H9 (cell line): ENCODE data around the gene HMGCS2. TPM values are rescaled to one million over a fixed set of nuclear protein-coding genes. Genes with fewer than 3 reads are reported as not detected.

ENCODE experiments used
- DNase-seq: peaks from one replicate; pipeline ENCODE4 v3.0.0-alpha.2; 2017
- H2AFZ ChIP-seq: one replicate; pipeline ENCODE4 v1.6.1; 2013; ENCODE audit warnings: mild to moderate bottlenecking, low read length, control low read depth, moderate library complexity
- H2AK5ac ChIP-seq: 2 replicates; pipeline ENCODE4 v1.6.1; 2013; ENCODE audit warnings: low read length, control low read depth, mixed read lengths; ENCODE audit not compliant: insufficient read length
- H2BK120ac ChIP-seq: one replicate; pipeline ENCODE4 v1.6.1; 2013; ENCODE audit warnings: low read depth, mild to moderate bottlenecking, low read length, control low read depth, inconsistent platforms; ENCODE audit not compliant: poor library complexity, severe bottlenecking
- H2BK12ac ChIP-seq: 2 replicates; pipeline ENCODE4 v1.6.1; 2013; ENCODE audit warnings: low read length, control low read depth, mixed read lengths, low read depth; ENCODE audit not compliant: insufficient read length
- H2BK15ac ChIP-seq: 2 replicates; pipeline ENCODE4 v1.6.1; 2013; ENCODE audit warnings: low read depth, low read length, control low read depth
- H2BK20ac ChIP-seq: one replicate; pipeline ENCODE4 v1.6.1; 2013; ENCODE audit warnings: low read depth, mild to moderate bottlenecking, low read length, control low read depth, inconsistent platforms; ENCODE audit not compliant: poor library complexity, severe bottlenecking
- H2BK5ac ChIP-seq: 2 replicates; pipeline ENCODE4 v1.6.1; 2013; ENCODE audit warnings: low read length, control low read depth, mixed read lengths; ENCODE audit not compliant: insufficient read length
- H3K14ac ChIP-seq: 2 replicates; pipeline ENCODE4 v1.6.1; 2013; ENCODE audit warnings: low read length, control low read depth; ENCODE audit not compliant: insufficient read depth
- H3K18ac ChIP-seq: 2 replicates; pipeline ENCODE4 v1.6.1; 2013; ENCODE audit warnings: low read depth, mild to moderate bottlenecking, mixed read lengths, low read length, control low read depth; ENCODE audit not compliant: insufficient read length
- H3K23ac ChIP-seq: 2 replicates; pipeline ENCODE4 v1.6.1; 2013; ENCODE audit warnings: low read length, control low read depth, mixed read lengths, low read depth; ENCODE audit not compliant: insufficient read length
- H3K23me2 ChIP-seq: 2 replicates; pipeline ENCODE4 v1.6.1; 2013; ENCODE audit warnings: low read depth, mild to moderate bottlenecking, mixed read lengths, low read length, control low read depth; ENCODE audit not compliant: insufficient read length, poor library complexity, severe bottlenecking
- H3K27ac ChIP-seq: 2 replicates; pipeline ENCODE4 v1.5.1; 2013; ENCODE audit warnings: low read length, control low read depth, mixed read lengths, low read depth; ENCODE audit not compliant: insufficient read length
- H3K27me3 ChIP-seq: 2 replicates; pipeline ENCODE4 v1.6.1; 2013; ENCODE audit warnings: low read length, control low read depth, inconsistent platforms; ENCODE audit not compliant: insufficient read depth
- H3K4ac ChIP-seq: 2 replicates; pipeline ENCODE4 v1.6.1; 2013; ENCODE audit warnings: low read depth, mild to moderate bottlenecking, control low read depth, inconsistent platforms, low read length, moderate library complexity
- H3K4me1 ChIP-seq: 2 replicates; pipeline ENCODE4 v1.6.1; 2013; ENCODE audit warnings: low read length, control low read depth, inconsistent platforms; ENCODE audit not compliant: insufficient read depth
- H3K4me2 ChIP-seq: 2 replicates; pipeline ENCODE4 v1.6.1; 2013; ENCODE audit warnings: low read length, control low read depth, mixed read lengths; ENCODE audit not compliant: insufficient read length, insufficient read depth
- H3K56ac ChIP-seq: 2 replicates; pipeline ENCODE4 v1.6.1; 2013; ENCODE audit warnings: low read depth, mild to moderate bottlenecking, mixed read lengths, low read length, control low read depth; ENCODE audit not compliant: insufficient read length
- H3K79me1 ChIP-seq: 2 replicates; pipeline ENCODE4 v1.6.1; 2013; ENCODE audit warnings: low read depth, mild to moderate bottlenecking, moderate library complexity, low read length, control low read depth, inconsistent platforms; ENCODE audit not compliant: insufficient read depth, poor library complexity, severe bottlenecking
- H3K79me2 ChIP-seq: 2 replicates; pipeline ENCODE4 v1.6.1; 2013; ENCODE audit warnings: low read length, control low read depth, inconsistent platforms; ENCODE audit not compliant: insufficient read depth
- H3K9ac ChIP-seq: 2 replicates; pipeline ENCODE4 v1.6.1; 2013; ENCODE audit warnings: low read length, control low read depth, mixed read lengths; ENCODE audit not compliant: insufficient read length; ENCODE audit errors: extremely low read depth
- H3K9me3 ChIP-seq: one replicate; pipeline ENCODE4 v1.6.1; 2013; ENCODE audit warnings: low read depth, low read length, inconsistent platforms; ENCODE audit not compliant: control insufficient read depth
- H3T11ph ChIP-seq: one replicate; pipeline ENCODE4 v1.6.1; 2013; ENCODE audit warnings: mild to moderate bottlenecking, low read length, control low read depth, inconsistent platforms
- H4K20me1 ChIP-seq: one replicate; pipeline ENCODE4 v1.6.1; 2013; ENCODE audit not compliant: control insufficient read depth, insufficient read length, insufficient read depth
- H4K5ac ChIP-seq: 2 replicates; pipeline ENCODE4 v1.6.1; 2013; ENCODE audit warnings: low read depth, mild to moderate bottlenecking, mixed read lengths, low read length, control low read depth; ENCODE audit not compliant: insufficient read length
- H4K8ac ChIP-seq: replicated peaks from 2 replicates; pipeline ENCODE4 v1.6.1; 2013; ENCODE audit warnings: low read length, control low read depth, mixed read lengths, low read depth; ENCODE audit not compliant: insufficient read length
- H4K91ac ChIP-seq: 2 replicates; pipeline ENCODE4 v1.6.1; 2013; ENCODE audit warnings: low read depth, mild to moderate bottlenecking, moderate library complexity, mixed read lengths, low read length, control low read depth; ENCODE audit not compliant: insufficient read length
- H3K27ac Mint-ChIP-seq, 3 experiments: 2 replicates in 2 of 3; 3 replicates in 1 of 3; pipeline ENCODE4 v1.8.0; 2020 to 2021; ENCODE audit warnings: mixed read lengths in 3 of 3, mild to moderate bottlenecking in 1 of 3, moderate library complexity in 1 of 3
- H3K27me3 Mint-ChIP-seq: 2 replicates; pipeline ENCODE4 v1.8.0; 2021; ENCODE audit warnings: low read depth, mild to moderate bottlenecking, moderate library complexity, mixed read lengths
- H3K36me3 Mint-ChIP-seq, 3 experiments: 2 replicates in 2 of 3; 3 replicates in 1 of 3; pipeline ENCODE4 v1.8.0; 2020 to 2021; ENCODE audit warnings: low read depth in 3 of 3, mixed read lengths in 3 of 3; ENCODE audit not compliant: insufficient read depth in 1 of 3
- H3K4me1 Mint-ChIP-seq, 2 experiments: 2 replicates each; pipeline ENCODE4 v1.8.0; 2020; ENCODE audit warnings: mixed read lengths in 2 of 2
- H3K4me3 Mint-ChIP-seq, 2 experiments: 2 replicates in 1 of 2; 3 replicates in 1 of 2; pipeline ENCODE4 v1.8.0; 2020 to 2021; ENCODE audit warnings: mild to moderate bottlenecking in 2 of 2, mixed read lengths in 2 of 2, moderate library complexity in 1 of 2
- H3K9me3 Mint-ChIP-seq, 2 experiments: 2 replicates in 1 of 2; 3 replicates in 1 of 2; pipeline ENCODE4 v1.8.0; 2020; ENCODE audit warnings: mild to moderate bottlenecking in 2 of 2, mixed read lengths in 2 of 2, moderate library complexity in 1 of 2
- WGBS: extraction: QIAGEN DNeasy Blood & Tissue Kit; methylation state at CpG from one replicate; pipeline ENCODE4 v1.1.7; 2013; ENCODE audit warnings: missing lambda C conversion rate, low lambda C conversion rate, mixed read lengths; ENCODE audit not compliant: insufficient read length; ENCODE audit errors: extremely low coverage; 5-methylcytosine and 5-hydroxymethylcytosine counted together
- total RNA-seq: library from RNA; stranded (reverse); gene quantifications from 2 replicates; pipeline ENCODE4 v1.2.1, GENCODE V29; 2021
- TF ChIP-seq, protein P1 (sequence below): fragments of 200-600 bp; sonication (generic); conservative IDR thresholded peaks from 3 replicates; pipeline ENCODE4 v1.8.0; 2021; ENCODE audit warnings: antibody characterized with exemption, mild to moderate bottlenecking

HMGCS2 gene
- total RNA-seq, 1 experiment from 2014 or later: not detected

DNA sequence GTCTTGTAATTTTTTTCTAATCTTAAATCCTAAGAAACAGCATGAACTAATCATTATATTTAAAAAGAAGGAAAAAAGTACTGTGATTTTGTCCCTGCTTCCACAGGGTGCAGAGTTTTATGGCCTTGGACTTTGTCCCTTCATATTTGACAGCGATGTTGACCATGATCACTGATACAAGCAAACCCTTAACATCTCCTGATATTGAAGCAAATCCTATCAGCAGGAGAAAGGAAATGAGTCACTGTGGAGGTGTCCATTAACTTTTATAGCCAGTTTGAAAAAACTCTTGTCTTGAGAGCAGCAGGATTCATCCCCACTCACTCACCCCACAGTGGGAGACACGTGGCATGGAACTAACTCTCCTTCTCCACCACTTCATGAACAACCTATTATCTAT is 47.7 kb upstream of the HMGCS2 start:
- Histone ChIP-seq H3K4ac (no peak overlapping the region), H2AFZ (no peak overlapping the region), H3K23ac (no peak overlapping the region), H3K14ac (no peak overlapping the region), H3K79me2 (no peaks in the 10 kb centered on the region; the same call in 1 of the 2 replicates), H3K18ac (no peak overlapping the region), H4K91ac (no peak overlapping the region), H2BK120ac (no peak overlapping the region), H2BK12ac (no peak overlapping the region), H2AK5ac (no peak overlapping the region), H4K5ac (no peak overlapping the region), H3K4me1 (no peaks in the 10 kb centered on the region), H4K20me1 (no peaks in the 10 kb centered on the region), H3K27me3 (no peaks in the 10 kb centered on the region), H3K27ac (no peak overlapping the region), H2BK15ac (no peak overlapping the region), H3K56ac (no peak overlapping the region), H2BK20ac (no peak overlapping the region), H4K8ac (no peak overlapping the region), H3T11ph (no peak overlapping the region), H3K9ac (no peak overlapping the region), H2BK5ac (no peak overlapping the region), H3K23me2 (no peaks in the 10 kb centered on the region), H3K4me2 (no peak overlapping the region), H3K79me1 (no peaks in the 10 kb centered on the region), H3K9me3 (no peaks in the 10 kb centered on the region)
- H3K27ac Mint-ChIP-seq: no peak overlapping the region
- TF ChIP-seq, protein P1, sequence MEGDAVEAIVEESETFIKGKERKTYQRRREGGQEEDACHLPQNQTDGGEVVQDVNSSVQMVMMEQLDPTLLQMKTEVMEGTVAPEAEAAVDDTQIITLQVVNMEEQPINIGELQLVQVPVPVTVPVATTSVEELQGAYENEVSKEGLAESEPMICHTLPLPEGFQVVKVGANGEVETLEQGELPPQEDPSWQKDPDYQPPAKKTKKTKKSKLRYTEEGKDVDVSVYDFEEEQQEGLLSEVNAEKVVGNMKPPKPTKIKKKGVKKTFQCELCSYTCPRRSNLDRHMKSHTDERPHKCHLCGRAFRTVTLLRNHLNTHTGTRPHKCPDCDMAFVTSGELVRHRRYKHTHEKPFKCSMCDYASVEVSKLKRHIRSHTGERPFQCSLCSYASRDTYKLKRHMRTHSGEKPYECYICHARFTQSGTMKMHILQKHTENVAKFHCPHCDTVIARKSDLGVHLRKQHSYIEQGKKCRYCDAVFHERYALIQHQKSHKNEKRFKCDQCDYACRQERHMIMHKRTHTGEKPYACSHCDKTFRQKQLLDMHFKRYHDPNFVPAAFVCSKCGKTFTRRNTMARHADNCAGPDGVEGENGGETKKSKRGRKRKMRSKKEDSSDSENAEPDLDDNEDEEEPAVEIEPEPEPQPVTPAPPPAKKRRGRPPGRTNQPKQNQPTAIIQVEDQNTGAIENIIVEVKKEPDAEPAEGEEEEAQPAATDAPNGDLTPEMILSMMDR: no peak
- WGBS: no CpG with 5 or more reads among the region's 2 CpGs
- no peak overlapping the region for H3K4me3 Mint-ChIP-seq
- no peaks in the 10 kb centered on the region for H3K36me3 Mint-ChIP-seq
- H3K27me3 Mint-ChIP-seq: peaks cover 5% of the 10 kb centered on the region
- H3K4me1 Mint-ChIP-seq: no peaks in the 10 kb centered on the region
- no peaks in the 10 kb centered on the region for H3K9me3 Mint-ChIP-seq
- no peak for DNase-seq
